LHCN-M2 (cell line): ENCODE data around the gene ITM2B. TPM values are rescaled to one million over a fixed set of nuclear protein-coding genes. Genes with fewer than 3 reads are reported as not detected.
"Not testable (repeated sequence)": the region's sequence is repeated elsewhere in the genome, so short reads cannot be mapped to it uniquely, and the experiment has no call there.

ENCODE experiments used
- DNase-seq: peaks from one replicate; pipeline ENCODE4 v3.0.0-alpha.2; 2012; ENCODE audit warnings: low read depth
- polyA plus RNA-seq: library from polyadenylated mRNA; unstranded; fragments of >200 nt; gene quantifications from one replicate; pipeline ENCODE4 v1.2.1, GENCODE V29; 2012; ENCODE audit warnings: missing spikeins
- total RNA-seq: library from RNA; depleted of rRNA; stranded (reverse); fragments of >200 nt; gene quantifications from 2 replicates; pipeline ENCODE4 v1.2.3, GENCODE V29; 2014; rRNA removed

Gene ITM2B
- 141 and 144 TPM in 2 replicates for total RNA-seq
- polyA plus RNA-seq, result 128 TPM

- DNase-seq, result peak; percentile 56
Observed at GRCh38 chr13:48233046-48233888, at the start of gene ITM2B. Gene ITM2B, plus strand, starts transcription at chr13:48233206. Its CDS starts 155 bp downstream, at chr13:48233361.

GRCh38 chr13:48184260-48184659 is 48.7 kb upstream of the ITM2B start:
- DNase-seq, result no peak

DNA sequence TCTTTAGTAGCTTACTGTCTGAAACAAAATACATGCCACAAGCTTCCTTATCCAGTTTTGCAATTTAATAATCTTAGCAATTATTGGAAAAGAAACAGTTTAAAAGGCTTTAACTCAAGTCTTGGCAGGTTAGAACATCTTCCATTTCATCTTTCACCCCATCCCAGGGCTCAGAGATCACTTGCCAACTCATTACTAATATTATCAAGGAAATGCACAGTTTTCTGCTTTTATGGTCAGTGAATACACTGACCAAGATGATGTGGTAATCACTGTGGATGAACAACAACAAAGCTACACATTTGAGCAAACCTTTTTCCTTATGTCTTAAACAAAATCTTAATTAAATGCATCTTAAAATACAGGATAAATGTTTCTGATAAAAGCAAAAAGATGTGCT is 48.0 kb upstream of the ITM2B start:
- DNase-seq, result no peak

- no peak for DNase-seq
Observed at GRCh38 chr13:48186722-48187121, 46.3 kb upstream of the ITM2B start.

GRCh38 chr13:48188131-48188530 is 44.9 kb upstream of the ITM2B start:
- DNase-seq, result no peak

DNA sequence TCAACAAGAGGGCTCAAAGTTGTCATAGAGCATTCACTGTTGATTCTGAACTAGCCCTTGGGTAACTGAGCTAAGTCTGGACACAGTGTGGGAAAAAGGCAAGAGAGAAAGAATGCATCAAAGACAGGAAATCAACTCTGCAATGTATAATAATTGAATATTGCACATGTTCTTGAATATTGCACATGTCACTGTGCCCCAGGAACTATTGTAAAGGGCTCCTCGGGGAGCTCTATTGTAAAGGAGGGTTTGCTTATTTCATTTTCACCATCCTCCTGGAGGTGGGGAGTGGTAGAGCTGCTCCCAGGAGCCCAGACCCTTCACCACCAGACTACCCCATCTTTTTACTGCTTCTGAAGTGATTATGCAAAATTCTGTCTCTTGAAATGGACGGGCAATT is 44.4 kb upstream of the ITM2B start:
- DNase-seq, result no peak

DNA sequence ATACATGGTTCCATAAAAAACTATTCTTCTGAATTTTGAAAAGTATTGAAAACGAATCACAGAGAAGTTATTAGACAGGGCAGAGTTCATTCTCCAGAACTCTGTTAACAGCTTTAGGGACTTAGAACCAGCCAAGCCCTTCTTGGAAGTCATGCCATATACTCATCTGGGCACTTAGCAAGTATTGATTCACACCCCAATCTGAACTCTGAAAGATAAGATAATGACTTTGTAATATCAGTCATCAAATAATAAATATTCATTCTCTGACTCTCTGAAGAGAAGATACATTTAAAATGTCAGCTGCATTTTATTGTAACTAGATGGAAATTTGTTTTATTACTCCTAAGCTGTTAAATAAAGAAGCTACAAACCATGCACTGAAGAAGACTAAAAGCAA is 43.8 kb upstream of the ITM2B start:
- DNase-seq, result no peak

- no peak for DNase-seq
Observed at GRCh38 chr13:48192411-48192935, 40.5 kb upstream of the ITM2B start.

- no peak for DNase-seq
Observed at GRCh38 chr13:48194379-48194754, 38.6 kb upstream of the ITM2B start.

GRCh38 chr13:48199404-48199946 is 33.5 kb upstream of the ITM2B start:
- no peak for DNase-seq

- DNase-seq, result no peak
Observed at GRCh38 chr13:48201044-48201443, 32.0 kb upstream of the ITM2B start.

- DNase-seq, result not testable (repeated sequence)
Observed at GRCh38 chr13:48207207-48207606, 25.8 kb upstream of the ITM2B start.

- peak; percentile 81 for DNase-seq
Observed at GRCh38 chr13:48210178-48210577, 22.8 kb upstream of the ITM2B start.

- no peak for DNase-seq
Observed at GRCh38 chr13:48214519-48215121, 18.4 kb upstream of the ITM2B start.

DNA sequence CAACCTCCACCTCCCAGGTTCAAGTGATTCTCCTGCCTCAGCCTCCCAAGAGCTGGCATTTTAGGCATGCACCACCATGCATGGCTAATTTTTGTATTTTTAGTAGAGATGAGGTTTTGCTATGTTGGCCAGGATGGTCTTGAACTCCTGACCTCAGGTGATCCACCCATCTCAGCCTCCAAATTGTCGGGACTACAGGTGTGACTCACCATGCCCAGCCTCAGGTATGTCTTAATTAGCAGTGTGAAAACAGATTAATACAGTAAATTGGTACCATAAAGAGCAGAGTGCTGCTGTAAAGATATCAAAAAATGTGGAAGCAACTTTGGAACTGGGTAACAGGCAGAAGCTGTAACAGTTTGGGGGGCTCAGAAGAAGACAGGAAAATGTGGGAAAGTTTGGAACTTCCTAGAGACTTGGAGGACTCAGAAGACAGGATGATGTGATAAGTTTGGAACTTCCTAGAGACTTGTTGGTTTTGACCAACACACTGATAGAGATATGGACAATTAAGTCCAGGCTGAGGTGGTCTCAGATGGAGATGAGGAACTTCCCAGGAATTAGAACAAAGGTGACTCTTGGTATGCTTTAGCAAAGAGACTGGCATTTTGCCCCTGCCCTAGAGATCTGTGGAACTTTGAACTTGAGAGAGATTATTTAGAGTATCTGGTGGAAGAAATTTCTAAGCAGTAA is 17.3 kb upstream of the ITM2B start:
- DNase-seq, result not testable (repeated sequence)

DNA sequence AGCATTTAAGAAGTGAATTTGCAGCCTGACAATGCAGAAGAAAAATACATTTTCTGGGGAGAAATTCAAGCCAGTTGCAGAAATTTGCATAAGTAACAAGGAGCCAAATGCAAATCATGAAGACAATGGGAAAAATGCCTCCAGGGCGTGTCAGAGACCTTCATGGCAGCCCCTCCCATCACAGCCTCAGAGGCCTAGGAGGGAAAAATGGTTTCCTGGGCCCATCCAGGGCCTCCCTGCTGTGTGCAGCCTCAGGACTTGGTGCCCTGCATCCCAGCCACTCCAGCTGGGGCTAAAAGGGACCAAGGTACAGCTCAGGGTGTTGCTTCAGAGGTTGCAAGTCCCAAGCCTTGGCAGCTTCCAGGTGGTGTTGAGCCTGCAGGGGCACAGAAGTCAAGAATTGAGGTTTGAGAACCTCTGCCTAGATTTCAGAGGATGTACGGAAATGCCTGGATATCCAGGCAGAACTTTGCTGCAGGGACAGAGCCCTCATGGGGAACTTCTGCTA is 16.7 kb upstream of the ITM2B start:
- no peak for DNase-seq

DNA sequence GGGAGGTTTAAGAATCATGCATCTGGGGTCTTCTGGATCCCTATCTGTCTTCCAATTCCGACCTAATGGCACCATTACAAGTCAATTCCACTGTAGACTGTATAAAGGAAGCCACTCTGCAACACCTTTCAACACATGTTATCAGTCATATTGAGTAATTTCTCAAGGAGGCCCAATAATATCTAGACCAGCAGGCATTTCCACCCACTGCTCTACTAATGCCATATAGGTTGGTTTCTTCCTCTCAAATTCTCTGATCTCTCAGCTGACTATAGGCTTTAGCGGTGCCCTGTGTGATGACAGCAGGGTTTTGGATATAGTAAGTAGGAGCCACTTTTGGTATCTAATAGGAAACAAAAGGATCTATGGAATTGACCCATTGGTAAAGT is 12.4 kb upstream of the ITM2B start:
- DNase-seq, result no peak

- DNase-seq, result peak; percentile 28
Observed at GRCh38 chr13:48220981-48221685, 11.9 kb upstream of the ITM2B start.

GRCh38 chr13:48221686-48222187 is 11.3 kb upstream of the ITM2B start:
- no peak for DNase-seq

DNA sequence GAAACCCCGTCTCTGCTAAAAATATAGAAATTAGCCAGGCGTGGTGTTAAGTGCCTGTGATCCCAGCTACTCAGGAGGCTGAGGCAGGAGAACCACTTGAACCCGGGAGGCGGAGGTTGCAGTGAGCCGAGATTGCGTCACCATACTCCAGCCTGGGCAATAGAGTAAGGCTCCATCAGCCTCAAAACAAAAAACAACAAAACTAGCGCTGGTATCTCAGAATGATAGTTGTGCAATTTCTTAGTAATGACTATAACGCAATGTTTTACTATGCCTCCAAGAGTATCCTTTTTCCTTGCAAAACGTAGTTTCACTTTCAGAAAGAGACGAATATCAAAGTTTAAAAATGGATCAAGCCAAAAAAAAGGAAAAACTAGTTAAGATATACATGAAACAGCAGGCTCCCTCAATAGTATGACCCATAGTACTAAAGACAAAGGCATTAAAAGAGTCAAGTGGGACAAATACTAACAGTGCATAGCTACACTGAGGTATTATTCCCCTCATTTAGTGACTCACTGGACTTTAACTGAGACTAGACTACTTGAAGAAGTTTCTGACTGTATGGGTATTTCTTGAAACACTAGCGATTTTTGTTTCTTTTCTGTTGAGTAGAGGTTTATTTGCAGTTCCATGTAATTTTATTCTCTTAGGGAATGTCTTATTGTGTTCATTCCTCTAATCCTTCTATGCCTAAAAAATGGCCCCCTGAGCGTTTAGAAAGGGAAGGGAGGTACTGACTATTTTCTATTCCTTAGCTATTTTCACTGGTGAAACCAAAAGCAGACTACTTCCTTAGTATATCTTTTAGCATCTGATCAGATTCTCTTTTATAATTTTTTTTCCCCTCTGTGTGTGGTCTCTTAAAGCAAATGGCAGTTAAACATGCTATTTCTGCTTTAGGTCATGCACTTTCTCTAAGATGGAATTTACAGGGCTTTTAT is 10.4 kb upstream of the ITM2B start:
- DNase-seq, result peak; percentile 18
